ENCODE results near the gene SOD3.

Gene SOD3

DNA sequence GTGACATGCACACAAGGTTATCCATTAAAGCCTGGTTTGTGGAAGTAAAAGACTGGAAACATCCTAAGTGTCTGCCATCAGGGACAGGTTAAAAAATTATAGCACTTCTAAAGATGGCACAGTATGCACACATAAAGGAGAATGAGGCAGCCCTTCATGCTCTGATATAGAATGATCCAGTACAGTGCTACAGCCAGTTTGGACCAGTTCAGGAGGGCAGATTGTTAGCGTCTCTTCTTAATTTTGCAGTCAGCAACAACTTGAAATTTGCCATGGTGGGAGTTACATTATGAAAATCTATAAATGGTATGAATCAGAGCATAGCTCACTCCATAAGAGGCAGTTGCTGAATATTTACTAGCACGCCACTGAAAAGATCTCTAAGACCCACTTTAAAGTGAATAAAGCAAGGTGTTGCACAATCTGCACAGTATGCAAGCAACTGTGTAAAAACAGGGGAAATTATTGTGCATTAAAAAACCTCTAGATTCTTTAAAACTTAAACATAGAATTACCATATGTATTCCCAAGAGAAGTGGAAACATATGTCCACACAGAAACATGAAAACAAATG, 20.3 kb upstream of the SOD3 start:
- DNase-seq (ENCODE audit: low read depth): no peak
- no peak overlapping the region for H3K4me3 ChIP-seq (ENCODE audit: low read length)
- TF ChIP-seq, protein P1, sequence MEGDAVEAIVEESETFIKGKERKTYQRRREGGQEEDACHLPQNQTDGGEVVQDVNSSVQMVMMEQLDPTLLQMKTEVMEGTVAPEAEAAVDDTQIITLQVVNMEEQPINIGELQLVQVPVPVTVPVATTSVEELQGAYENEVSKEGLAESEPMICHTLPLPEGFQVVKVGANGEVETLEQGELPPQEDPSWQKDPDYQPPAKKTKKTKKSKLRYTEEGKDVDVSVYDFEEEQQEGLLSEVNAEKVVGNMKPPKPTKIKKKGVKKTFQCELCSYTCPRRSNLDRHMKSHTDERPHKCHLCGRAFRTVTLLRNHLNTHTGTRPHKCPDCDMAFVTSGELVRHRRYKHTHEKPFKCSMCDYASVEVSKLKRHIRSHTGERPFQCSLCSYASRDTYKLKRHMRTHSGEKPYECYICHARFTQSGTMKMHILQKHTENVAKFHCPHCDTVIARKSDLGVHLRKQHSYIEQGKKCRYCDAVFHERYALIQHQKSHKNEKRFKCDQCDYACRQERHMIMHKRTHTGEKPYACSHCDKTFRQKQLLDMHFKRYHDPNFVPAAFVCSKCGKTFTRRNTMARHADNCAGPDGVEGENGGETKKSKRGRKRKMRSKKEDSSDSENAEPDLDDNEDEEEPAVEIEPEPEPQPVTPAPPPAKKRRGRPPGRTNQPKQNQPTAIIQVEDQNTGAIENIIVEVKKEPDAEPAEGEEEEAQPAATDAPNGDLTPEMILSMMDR (IDR thresholded peaks at IDR 0.05; ENCODE audit: insufficient read depth, low read depth, low read length, missing control alignments): no peak

DNA sequence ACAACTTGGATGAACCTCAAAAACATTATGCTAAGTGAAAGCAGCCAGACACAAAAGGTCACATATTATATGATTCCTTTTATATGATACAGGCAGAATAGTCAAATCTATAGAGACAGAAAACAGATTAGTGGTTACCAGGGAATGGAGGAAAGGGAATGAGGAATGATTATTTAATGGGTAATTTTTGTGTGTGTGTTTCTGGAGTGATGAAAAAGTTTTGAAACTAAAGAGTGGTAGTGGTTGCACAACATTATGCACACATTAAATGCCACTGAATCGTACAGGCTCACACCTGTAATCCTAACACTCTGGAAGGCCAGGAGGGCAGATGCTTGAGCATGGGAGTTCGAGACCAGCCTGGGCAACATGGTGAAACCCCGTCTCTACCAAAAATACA, 19.6 kb upstream of the SOD3 start:
- H3K4me3 ChIP-seq (ENCODE audit: low read length): no peak overlapping the region
- DNase-seq (ENCODE audit: low read depth): no peak
- TF ChIP-seq, protein P1 (IDR thresholded peaks at IDR 0.05; ENCODE audit: insufficient read depth, low read depth, low read length, missing control alignments): no peak

DNA sequence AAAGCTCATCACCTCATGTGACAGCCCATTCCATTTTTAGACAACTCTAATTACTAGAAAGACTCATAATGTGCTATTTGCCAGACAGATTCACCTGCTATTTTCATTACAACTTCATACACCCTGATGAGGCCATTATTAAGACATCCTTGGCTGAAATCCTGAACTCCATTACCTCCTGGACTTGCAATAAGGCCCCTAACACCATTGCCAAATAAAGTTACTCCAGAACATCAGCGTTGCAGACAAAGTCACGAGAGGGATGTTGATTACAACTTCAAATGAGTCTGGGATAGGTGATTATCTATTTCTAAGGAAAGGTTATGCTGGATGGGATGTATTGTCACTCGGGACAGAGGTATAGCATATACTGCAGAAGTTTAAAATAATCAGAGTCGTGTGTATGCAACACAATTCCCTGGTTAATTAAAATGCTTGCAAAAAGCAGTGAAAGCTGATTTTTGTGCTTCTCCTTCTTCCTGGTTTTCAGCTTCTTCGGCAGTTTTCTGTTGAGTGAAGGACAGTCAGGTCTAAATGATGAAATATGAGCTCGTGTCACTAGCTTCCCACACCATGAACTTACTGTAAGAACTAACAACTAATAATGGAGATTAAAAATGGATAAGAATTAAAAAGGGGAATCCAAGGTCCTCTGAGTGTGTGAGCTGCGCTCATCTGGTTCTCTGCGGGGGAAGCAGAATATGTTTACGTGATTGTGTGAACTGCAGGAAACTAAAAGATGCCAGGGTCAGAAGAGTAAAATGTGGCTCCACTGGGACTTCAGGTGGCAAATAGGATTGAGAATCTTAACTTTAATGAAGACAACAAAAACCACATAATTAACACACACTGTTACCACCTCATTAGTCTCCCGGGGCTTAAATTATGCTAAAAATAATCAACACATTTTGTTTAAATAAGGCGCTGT, 17.6 kb upstream of the SOD3 start:
- TF ChIP-seq, protein P1 (IDR thresholded peaks at IDR 0.05; ENCODE audit: insufficient read depth, low read depth, low read length, missing control alignments): no peak
- no peak overlapping the region for H3K4me3 ChIP-seq (ENCODE audit: low read length)
- DNase-seq (ENCODE audit: low read depth): no peak

DNA sequence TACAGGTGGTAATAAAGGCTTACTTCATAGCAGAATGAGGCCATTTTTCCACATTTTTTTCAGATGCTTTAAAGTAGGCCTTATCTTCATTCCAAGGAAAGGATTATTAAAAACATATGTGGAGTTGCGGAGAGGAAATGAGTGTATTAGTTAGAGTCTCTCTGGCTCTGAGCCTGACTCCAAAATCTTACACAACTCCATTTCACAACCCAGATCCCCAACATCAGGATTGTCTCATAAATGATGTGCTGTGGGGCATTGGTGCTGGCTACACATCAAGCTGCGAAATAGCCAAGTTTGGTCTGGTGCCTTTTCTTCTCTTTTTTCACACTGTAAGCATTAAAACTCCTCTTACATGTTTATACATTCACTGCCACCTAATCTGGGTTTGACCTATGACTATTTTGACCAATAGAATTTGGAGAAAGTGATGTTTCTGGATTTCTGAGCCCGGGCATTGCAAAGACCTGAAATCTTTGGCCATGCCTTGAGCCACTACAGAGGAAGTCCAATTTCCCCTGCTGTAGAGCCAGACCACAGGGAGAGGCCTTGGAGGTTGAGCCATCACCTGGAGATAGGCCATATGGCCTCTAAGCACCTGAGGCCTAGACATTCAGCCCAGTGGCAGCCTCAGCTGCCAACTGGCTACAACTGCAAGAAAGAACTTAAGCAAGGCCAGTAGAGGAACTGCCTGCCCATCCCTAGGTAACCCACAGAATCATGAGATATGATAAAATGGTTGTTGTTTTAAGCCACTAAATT, 16.7 kb upstream of the SOD3 start:
- TF ChIP-seq, protein P1 (IDR thresholded peaks at IDR 0.05; ENCODE audit: insufficient read depth, low read depth, low read length, missing control alignments): no peak
- peak; percentile 67 for DNase-seq (ENCODE audit: low read depth)
- no peak overlapping the region for H3K4me3 ChIP-seq (ENCODE audit: low read length)

DNA sequence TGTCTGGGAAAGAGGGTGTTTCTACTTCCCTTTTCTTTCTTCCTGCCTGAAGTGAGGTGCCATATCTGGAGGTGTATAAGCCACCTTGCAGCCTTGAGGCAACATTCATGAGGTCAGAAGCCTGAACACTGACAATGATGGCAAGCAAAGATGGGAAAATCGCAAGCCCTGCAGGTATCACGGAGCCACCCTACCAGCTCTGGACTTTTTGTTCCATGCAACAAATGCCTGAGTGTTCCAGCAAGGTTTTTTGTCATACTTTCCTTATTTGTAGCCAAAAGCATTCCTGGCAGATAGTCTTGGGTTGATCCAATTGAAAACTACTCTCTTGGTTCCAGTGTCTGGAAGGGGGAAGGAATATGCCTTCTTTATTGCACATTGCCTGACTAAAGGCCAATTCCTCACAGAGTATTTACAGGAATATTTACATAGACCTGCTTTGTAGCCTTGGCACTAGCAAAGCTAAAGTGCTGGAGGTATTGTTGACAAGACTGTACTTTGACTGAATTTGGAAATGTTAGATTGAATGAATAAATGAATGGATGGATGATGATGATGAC, 14.4 kb upstream of the SOD3 start:
- TF ChIP-seq, protein P1 (IDR thresholded peaks at IDR 0.05; ENCODE audit: insufficient read depth, low read depth, low read length, missing control alignments): no peak
- DNase-seq (ENCODE audit: low read depth): no peak
- H3K4me3 ChIP-seq (ENCODE audit: low read length): no peak overlapping the region

DNA sequence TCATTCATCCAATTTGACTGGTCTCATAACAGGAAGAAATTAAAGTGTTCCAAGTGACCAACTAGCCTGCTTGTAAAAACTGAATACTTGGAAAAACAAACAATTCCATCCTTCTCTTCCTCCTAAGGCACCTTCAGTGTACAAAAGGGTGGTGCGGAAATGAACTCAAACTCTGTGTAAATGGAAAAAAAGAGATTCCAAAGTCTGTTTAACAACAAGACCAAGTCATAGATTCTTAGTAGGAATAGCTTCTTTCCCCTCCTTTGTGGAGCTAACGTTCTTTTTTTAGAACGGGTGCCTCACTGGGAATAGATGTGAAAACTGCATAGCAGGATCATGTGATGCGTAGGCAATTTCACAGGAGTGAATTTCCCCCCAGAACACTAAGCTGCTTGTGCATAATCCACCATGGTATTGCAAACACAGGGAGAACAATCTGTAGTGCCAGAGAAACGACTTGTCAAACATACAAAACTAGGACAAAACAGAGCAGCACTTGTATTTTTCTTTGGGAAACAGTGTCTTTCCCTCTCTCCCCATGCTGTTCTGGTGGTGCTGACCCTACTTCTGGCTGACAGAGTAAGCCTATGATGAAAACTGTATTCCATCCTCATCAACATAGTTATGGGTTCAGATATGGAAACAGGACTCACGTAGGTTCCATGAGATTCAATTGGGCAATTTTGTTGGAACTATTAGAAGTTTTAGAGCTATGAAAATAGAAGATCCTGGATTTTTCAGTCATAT, 13.2 kb upstream of the SOD3 start:
- TF ChIP-seq, protein P1 (IDR thresholded peaks at IDR 0.05; ENCODE audit: insufficient read depth, low read depth, low read length, missing control alignments): no peak
- no peak overlapping the region for H3K4me3 ChIP-seq (ENCODE audit: low read length)
- no peak for DNase-seq (ENCODE audit: low read depth)
